HL-60 (cell line): ENCODE results near the gene AGO1.

ENCODE experiments used
- DNase-seq, 2 experiments: peaks; one replicate each; pipeline ENCODE4 v3.0.0-alpha.2; 2010 to 2020; ENCODE audit warnings: low read depth in 1 of 2, low spot score in 1 of 2
- H3K27ac ChIP-seq: fragments of 250-450 bp; sonication (Bioruptor Pico); replicated peaks from 2 replicates; pipeline ENCODE4 v1.5.1; 2020; ENCODE audit warnings: mild to moderate bottlenecking, moderate library complexity
- H3K27me3 ChIP-seq: fragments of 250-450 bp; sonication (Bioruptor Pico); 2 replicates; pipeline ENCODE4 v1.5.1; 2021; ENCODE audit warnings: mild to moderate bottlenecking, moderate library complexity; ENCODE audit not compliant: insufficient read depth, poor library complexity, severe bottlenecking
- H3K4me3 ChIP-seq: replicated peaks from 2 replicates; pipeline ENCODE4 v1.5.1; 2011; ENCODE audit warnings: mild to moderate bottlenecking, control low read depth, low read length; ENCODE audit not compliant: insufficient read depth
- CTCF ChIP-seq: IDR thresholded peaks from one replicate; pipeline ENCODE4 v1.5.1; 2011; ENCODE audit warnings: low read length, control low read depth, inconsistent platforms; ENCODE audit not compliant: insufficient read depth
- GABPA ChIP-seq: IDR thresholded peaks from 2 replicates; pipeline ENCODE4 v1.6.1; 2012; ENCODE audit warnings: low read depth
- POLR2AphosphoS5 ChIP-seq: IDR thresholded peaks from 2 replicates; pipeline ENCODE4 v1.6.1; 2012; ENCODE audit warnings: low read depth
- REST ChIP-seq: IDR thresholded peaks from 2 replicates; pipeline ENCODE4 v1.6.1; 2012; ENCODE audit warnings: low read depth; ENCODE audit not compliant: insufficient replicate concordance
- SPI1 ChIP-seq: IDR thresholded peaks from 2 replicates; pipeline ENCODE4 v1.6.1; 2012; ENCODE audit warnings: low read depth, mild to moderate bottlenecking, borderline replicate concordance

Gene AGO1

GRCh38 chr1:35935442-35936388, 52.7 kb downstream of the AGO1 start:
- Histone ChIP-seq H3K27ac (no peak overlapping the region), H3K4me3 (no peak overlapping the region), H3K27me3 (no peaks in the 10 kb centered on the region)
- DNase-seq = no peak
- no peak for TF ChIP-seq GABPA
- no peak for TF ChIP-seq POLR2AphosphoS5
- TF ChIP-seq REST = no peak
- TF ChIP-seq SPI1 = no peak
- TF ChIP-seq CTCF = no peak

- TF ChIP-seq POLR2AphosphoS5 (no peak), CTCF (no peak), SPI1 (no peak), GABPA (no peak), REST (no peak)
- Histone ChIP-seq H3K27me3 (no peaks in the 10 kb centered on the region), H3K27ac (no peak overlapping the region), H3K4me3 (no peak overlapping the region)
- no peak for DNase-seq
Observed at GRCh38 chr1:35936838-35937237, 53.8 kb downstream of the AGO1 start.

GRCh38 chr1:35939484-35939883, 56.5 kb downstream of the AGO1 start:
- Histone ChIP-seq H3K27ac (no peak overlapping the region), H3K27me3 (no peaks in the 10 kb centered on the region), H3K4me3 (no peak overlapping the region)
- DNase-seq = no peak
- TF ChIP-seq GABPA (no peak), SPI1 (no peak)

- Histone ChIP-seq H3K4me3 (no peak overlapping the region), H3K27ac (no peak overlapping the region), H3K27me3 (no peaks in the 10 kb centered on the region)
- no peak for TF ChIP-seq CTCF
- TF ChIP-seq GABPA = no peak
- no peak for TF ChIP-seq POLR2AphosphoS5
- no peak for TF ChIP-seq REST
- no peak for TF ChIP-seq SPI1
- DNase-seq = no peak
Observed at GRCh38 chr1:35945327-35945726, 62.3 kb downstream of the AGO1 start.
